HUDEP-2 (cell line): ENCODE measurements around the gene PTPN7.
A peak's percentile ranks its signal among the peaks of the same experiment; 100 is the strongest.
"Not testable (repeated sequence)": the region's sequence is repeated elsewhere in the genome, so short reads cannot be mapped to it uniquely, and the experiment has no call there.

Experiments used
- DNase-seq, 76 experiments: peaks; one replicate each; lab custom pipeline; 2025; ENCODE audit not compliant: unreplicated experiment in 76 of 76; lab: John Stamatoyannopoulos, UW

The PTPN7 gene

GRCh38 chr1:202160377-202160940 is at the start of gene PTPN7:
PTPN7 (minus strand) TSS chr1:202160602; CDS start chr1:202159402, 1,200 bp downstream.
- DNase-seq = peak in 74 of 76 experiments; percentile 16 to 88 (median 74)

DNA sequence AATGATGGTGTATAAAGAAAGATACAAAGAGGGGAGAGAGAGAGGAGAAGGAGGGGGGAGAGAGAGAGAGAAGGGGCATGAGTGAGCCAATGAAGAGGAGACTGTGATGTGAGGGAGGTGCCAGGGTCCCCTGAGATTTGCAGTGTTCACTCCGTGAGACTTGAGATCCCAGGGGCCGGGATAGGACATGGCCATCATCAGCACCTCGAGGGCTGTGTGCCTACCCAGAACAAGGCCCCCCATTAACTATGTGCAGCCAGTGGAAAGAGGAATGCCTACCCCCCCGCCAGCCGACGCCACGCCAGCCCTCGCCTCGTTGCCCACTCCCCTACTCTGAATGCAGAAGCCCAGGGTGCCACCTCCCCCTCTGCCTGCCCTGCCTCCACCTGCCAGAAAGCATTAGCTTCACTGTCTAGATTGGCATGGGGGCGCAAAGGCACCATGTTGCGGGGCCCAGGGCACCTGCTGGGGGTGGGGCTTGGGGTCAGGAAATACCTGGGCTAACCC is 48.0 kb upstream of the PTPN7 start:
- DNase-seq = no peak

DNA sequence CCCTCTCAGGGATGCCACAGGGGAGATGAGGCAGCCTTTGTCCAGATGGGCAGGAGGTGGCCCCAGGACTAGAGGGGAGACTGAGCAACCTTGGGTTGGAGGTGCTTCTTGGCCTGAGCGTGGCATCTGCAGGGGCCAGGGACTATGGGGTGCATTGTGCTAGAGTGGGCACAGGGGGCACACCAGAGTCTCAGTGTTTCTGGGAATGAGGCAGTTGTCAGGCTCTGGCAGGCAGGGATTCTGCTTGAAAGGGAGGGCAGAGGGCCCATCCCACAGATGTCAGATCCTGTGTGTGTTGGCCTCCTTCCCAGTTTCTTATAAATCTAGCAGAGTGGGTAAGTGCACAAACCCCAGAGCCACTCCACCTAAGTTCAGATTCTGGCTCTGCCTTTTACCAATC is 46.9 kb upstream of the PTPN7 start:
- DNase-seq = no peak

DNA sequence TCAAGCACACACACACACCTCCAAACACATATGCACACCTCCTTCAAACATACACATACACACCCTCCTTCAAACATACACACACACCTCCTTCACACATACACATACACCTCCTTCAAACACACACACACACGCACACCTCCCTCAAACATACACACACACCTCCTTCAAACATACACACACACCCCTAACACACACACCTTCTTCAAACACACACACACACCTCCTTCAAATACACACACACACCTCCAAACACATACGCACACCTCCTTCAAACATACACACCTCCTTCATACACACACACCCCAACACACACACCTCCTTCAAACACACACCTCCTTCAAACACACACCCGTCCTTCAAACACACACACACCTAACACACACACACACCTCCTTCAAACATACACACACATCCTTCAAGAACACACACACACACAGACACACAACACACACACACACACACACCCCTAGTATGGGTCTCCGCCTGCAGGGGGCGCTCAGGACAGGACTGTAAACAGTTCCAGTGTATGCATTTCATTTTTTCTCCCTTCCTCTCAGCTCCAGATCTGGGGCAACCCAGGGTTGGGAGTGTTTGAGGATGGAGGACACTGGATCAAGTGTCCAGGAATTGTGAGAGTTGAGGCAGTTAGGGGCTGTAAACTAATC is 45.3 kb upstream of the PTPN7 start:
- DNase-seq = no peak

DNA sequence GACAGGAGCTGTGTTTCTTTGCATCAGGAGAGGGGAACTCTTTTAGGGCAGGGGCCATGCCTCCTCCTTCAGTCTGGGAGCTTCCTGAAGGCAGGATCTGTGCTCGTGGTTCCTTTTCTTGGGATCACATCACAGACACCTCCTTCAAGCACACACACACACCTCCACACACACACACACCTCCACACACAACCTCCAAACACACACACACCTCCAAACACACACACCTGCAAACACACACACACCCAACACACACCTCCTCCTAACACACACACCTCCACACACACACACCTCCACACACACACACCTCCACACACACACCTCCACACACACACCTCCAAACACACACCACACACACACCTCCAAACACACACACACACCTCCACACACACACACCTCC is 43.7 kb upstream of the PTPN7 start:
- no peak for DNase-seq

DNA sequence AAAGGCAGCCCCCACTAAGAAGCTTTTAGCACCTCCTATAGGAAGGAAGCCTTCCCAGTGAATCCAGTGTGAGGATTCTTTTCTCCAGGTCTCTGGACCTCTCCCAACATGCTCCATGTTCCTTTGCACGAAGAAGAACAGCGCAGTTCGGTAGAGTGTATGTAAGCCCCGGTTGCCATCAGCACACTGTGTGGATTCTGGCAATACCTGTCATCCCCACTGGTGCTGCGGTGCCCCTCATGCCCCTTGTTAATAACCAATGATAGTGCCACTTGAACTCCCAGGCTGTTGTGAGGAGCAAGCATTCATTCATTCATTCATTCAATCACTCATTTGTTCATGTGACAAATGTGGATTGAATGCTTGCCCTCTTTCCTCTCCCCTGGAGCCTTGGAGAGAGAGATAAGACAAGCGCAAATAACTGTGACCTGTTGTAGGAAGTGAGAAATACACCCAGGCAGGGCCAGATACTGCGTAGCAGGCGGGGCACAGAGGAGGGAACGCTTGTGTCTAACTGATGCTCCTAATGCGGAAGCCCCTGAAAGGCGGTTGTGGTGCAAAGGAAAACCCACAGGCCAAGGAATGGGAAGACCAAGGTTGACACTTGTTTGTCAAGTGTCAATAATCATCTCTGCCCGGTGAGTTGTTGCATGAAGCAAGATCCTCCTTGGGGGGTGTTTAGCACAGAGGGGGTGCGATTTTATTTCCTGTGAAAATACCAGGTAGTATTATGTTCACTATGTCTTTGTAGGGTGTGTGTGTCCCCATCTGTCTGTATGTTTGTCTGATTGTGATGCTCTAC is 43.0 kb upstream of the PTPN7 start:
- peak in 4 of 76 experiments; percentile 2 to 29 (median 8) for DNase-seq

DNA sequence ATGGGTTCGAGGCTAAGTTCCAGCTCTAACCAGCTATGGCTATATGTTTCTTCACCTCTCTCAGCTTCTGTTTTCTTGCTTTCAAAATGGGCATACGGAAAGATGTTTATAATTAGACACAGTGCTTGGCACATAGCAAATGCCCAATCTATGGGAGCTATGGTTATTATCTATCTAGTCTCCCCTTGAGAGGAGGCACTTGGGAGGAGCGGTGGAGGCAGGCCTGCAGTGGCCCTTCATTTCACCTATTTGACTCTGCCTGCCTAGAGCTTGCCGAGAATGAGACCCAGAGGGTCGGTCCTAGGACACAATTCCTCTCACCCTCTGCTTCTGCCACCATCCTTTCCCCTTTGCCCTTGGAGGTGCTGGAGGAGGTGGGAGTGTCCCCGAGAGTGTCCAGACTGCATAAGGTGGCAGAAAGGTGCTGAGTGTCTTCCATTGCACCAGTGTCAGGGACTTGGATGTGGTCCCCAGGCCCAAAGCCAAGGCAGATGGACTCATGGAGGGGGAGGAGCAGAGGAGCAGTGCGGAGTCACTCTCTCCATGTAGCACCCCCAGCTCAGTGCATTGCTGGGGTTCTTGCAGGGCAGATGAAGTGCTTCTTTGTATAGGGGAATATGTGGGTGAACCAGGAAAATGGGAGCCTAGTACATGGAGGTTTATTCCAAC is 42.2 kb upstream of the PTPN7 start:
- no peak for DNase-seq

DNA sequence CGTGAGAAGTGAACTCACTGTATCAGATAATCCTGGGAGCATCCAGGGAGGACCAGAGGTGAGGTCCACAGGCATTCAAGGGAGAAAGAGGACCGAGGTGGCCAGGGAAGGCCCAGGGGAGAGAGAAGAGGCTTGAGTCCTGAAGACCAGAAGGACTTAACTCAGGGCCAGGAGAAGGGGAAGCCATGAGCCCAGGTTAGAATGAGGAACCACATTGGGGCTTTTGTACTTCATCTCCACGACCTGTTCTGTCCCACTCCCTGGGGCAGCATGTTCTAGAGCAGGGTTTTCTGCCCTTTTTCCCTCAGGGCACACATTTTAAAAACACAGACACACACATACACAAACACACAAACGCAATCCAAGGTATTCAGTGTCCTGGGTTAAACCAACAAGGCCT is 41.6 kb upstream of the PTPN7 start:
- no peak for DNase-seq

- DNase-seq = no peak
Measured at GRCh38 chr1:202201266-202201665, 40.9 kb upstream of the PTPN7 start.

- DNase-seq = no peak
Measured at GRCh38 chr1:202200669-202201068, 40.3 kb upstream of the PTPN7 start.

GRCh38 chr1:202200112-202200548 is 39.7 kb upstream of the PTPN7 start:
- no peak for DNase-seq

- no peak for DNase-seq
Measured at GRCh38 chr1:202199040-202199889, 38.9 kb upstream of the PTPN7 start.

DNA sequence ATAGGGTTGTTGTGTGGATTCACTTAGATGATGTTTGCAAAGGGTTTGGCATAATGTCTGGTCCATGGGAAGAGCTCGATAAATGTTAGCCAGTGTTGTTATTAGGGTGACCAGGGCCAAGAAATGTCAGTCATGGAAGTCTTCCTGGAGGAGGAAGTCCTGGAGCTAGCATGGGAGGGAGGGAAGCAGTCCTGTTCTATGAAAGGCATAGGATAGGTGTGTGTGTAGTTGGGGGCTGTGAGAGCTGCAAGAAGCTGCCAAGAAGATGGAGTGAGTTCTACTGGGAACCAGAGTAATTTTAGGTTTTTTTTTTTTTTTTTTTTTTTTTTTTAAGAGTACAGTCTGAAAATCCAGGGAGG is 37.9 kb upstream of the PTPN7 start:
- DNase-seq = no peak

DNA sequence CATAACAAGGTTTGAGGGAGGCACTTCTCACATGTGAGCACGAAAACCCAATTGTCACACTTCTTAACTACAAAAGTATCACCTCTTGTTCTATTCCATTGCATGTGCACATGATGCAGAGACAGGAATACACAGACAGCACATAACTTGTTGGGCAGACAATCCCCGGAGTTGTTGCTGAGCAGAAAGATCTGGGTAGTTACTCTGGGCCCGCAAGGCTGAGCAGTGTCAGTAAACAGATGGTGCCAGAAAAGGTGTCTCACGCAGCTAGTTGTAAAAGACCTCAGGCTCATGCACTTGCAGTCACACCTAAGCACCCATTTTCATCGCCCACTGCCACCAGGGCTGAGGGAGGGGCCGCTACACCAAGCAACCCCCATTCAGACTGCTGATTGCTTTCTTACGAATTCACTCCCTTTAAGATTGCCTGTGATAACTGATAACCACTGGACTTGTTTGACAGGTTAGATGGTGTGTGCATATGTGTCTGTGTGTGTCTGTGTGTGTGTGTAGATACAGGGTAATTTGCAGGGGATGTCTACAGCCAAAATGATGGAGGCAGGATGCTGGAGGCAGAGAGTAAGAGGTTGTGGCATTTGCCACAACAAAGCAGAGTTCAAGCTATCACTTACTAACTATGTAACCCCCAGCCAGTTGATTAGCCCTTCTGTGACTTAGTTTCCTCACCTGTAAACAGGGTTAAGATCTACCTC is 37.4 kb upstream of the PTPN7 start:
- no peak for DNase-seq

DNA sequence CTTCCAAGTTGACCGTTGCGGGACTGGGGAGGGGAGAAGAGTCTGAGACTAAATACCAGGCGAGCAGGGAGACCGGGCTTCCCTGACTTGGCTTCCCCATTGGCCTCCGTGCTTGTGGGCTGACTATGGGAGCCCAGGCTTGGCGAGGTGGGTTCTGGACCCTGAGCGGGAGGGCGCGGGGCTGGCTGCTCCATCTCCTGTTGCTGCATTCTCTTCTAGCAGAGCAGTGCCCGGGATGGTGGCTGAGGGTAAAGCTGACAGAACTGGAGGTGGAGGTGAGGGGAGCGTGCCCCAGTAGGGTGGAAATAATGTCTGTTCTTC is 33.9 kb upstream of the PTPN7 start:
- no peak for DNase-seq

GRCh38 chr1:202193614-202194327 is 33.4 kb upstream of the PTPN7 start, which contains the start of gene LGR6:
LGR6 (plus strand) TSS chr1:202193799; CDS start chr1:202193990, 191 bp downstream.
- DNase-seq = no peak

- peak in 39 of 76 experiments; percentile 4 to 62 (median 19) for DNase-seq
Measured at GRCh38 chr1:202192770-202193613, 32.6 kb upstream of the PTPN7 start.

- DNase-seq = not testable (repeated sequence)
Measured at GRCh38 chr1:202191391-202191790, 31.0 kb upstream of the PTPN7 start.
